ENCODE data around the gene CLSTN1. TPM values are rescaled to one million over a fixed set of nuclear protein-coding genes. Genes with fewer than 3 reads are reported as not detected.
A peak's percentile ranks its signal among the peaks of the same experiment; 100 is the strongest.

CLSTN1 gene
- total RNA-seq, 1 experiment from 2014 or later, result 119 TPM

- TF ChIP-seq FOXK1 (CRISPR knock-in tag; IDR thresholded peaks at IDR 0.05), result no peak
Observed at GRCh38 chr1:9691108-9691445, 132.7 kb downstream of the CLSTN1 start (continued).

GRCh38 chr1:9690440-9691107, 133.2 kb downstream of the CLSTN1 start:
- no peaks in the 10 kb centered on the region for H3K9me3 Mint-ChIP-seq
- H3K4me3 Mint-ChIP-seq, result peak overlapping the region; percentile 81
- H3K27ac Mint-ChIP-seq, result no peak overlapping the region
- CTCF ChIA-PET, result interaction anchor here (0.8 to 14.9 kb wide), 8 partner anchors 8 to 75 kb away, joined by 3 to 163 read pairs (median 6); no protein-coding TSS in a partner anchor
- H3K4me1 Mint-ChIP-seq, result peaks cover 36% of the 10 kb centered on the region
- no peak for ATAC-seq
- peaks cover 40% of the 10 kb centered on the region for H3K27me3 Mint-ChIP-seq (ENCODE audit: low read depth)
- TF ChIP-seq ATF1 (CRISPR knock-in tag; IDR thresholded peaks at IDR 0.05), result 0 out of 2 replicates have a peak, but pooled peaks have one; percentile 32
- TF ChIP-seq USF1 (CRISPR knock-in tag; IDR thresholded peaks at IDR 0.05), result no peak
- no peak for TF ChIP-seq SP1 (CRISPR knock-in tag; conservative IDR thresholded peaks at IDR 0.05)
- TF ChIP-seq KAT7 (CRISPR knock-in tag; IDR thresholded peaks at IDR 0.05; ENCODE audit: borderline replicate concordance), result no peak
- no peak for TF ChIP-seq SMAD3 (CRISPR knock-in tag; IDR thresholded peaks at IDR 0.05; ENCODE audit: borderline replicate concordance)
- TF ChIP-seq HMGA2 (CRISPR knock-in tag; IDR thresholded peaks at IDR 0.05), result no peak
- no peak for DNase-seq (ENCODE audit: low spot score)
- POLR2A ChIA-PET, result no interaction called here
- no peaks in the 10 kb centered on the region for H3K36me3 Mint-ChIP-seq

DNA sequence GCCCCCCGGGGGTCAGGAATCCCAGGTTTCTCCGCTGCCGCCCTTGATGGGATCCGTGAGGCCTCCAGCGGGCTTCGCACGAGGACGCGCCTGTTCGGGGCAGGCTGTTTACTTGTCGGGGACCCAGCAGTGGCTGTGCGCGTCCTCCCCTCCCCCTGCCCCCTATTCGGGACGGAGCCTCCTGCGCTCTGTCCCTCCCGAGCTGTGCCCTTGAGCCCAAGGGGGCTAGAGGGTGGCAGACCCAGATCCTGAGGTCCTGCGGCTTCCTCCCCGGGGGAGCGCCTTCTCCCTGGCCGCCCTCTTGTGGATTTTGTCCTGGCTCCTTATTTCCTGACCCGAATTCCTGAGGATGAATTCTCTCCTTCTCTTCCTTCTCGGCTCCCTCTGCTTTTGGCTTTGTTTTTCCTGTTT, 133.8 kb downstream of the CLSTN1 start:
- peaks cover 36% of the 10 kb centered on the region for H3K4me1 Mint-ChIP-seq
- POLR2A ChIA-PET, result no interaction called here
- TF ChIP-seq, protein P1, sequence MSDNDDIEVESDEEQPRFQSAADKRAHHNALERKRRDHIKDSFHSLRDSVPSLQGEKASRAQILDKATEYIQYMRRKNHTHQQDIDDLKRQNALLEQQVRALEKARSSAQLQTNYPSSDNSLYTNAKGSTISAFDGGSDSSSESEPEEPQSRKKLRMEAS (CRISPR knock-in tag; IDR thresholded peaks at IDR 0.05), result peak; percentile 63; the same call in 1 of the 2 replicates
- TF ChIP-seq RELA (CRISPR knock-in tag; IDR thresholded peaks at IDR 0.05; ENCODE audit: borderline replicate concordance) (no peak), TEAD1 (CRISPR knock-in tag; IDR thresholded peaks at IDR 0.05) (0 out of 2 replicates have a peak, but pooled peaks have one; percentile 24), ZNF423 (CRISPR knock-in tag; IDR thresholded peaks at IDR 0.05) (peak; percentile 71; the same call in 1 of the 2 replicates), SP1 (CRISPR knock-in tag; conservative IDR thresholded peaks at IDR 0.05) (0 out of 2 replicates have a peak, but pooled peaks have one; percentile 3), ARID4B (CRISPR knock-in tag; IDR thresholded peaks at IDR 0.05; ENCODE audit: borderline replicate concordance) (0 out of 2 replicates have a peak, but pooled peaks have one; percentile 19), FOXP1 (CRISPR knock-in tag; IDR thresholded peaks at IDR 0.05; ENCODE audit: borderline replicate concordance) (0 out of 2 replicates have a peak, but pooled peaks have one; percentile 37), FOXJ3 (CRISPR knock-in tag; IDR thresholded peaks at IDR 0.05; ENCODE audit: borderline replicate concordance) (no peak)
- H3K9me3 Mint-ChIP-seq, result no peaks in the 10 kb centered on the region
- peak; percentile 6 for ATAC-seq
- CTCF ChIA-PET, result interaction anchor here (0.9 to 14.9 kb wide), 7 partner anchors 8 to 423 kb away, joined by 3 to 163 read pairs (median 8); no protein-coding TSS in a partner anchor
- H3K36me3 Mint-ChIP-seq, result no peaks in the 10 kb centered on the region
- H3K27me3 Mint-ChIP-seq (ENCODE audit: low read depth), result peaks cover 40% of the 10 kb centered on the region
- peak; percentile 64 for DNase-seq (ENCODE audit: low spot score)
- H3K4me3 Mint-ChIP-seq, result peak overlapping the region; percentile 81
- peak overlapping the region; percentile 72; the same call in 1 of the 2 replicates for H3K27ac Mint-ChIP-seq
